H1 (cell line): Measurements from ENCODE around the gene DNAJB6. TPM values are rescaled to one million over a fixed set of nuclear protein-coding genes. Genes with fewer than 3 reads are reported as not detected.

ENCODE experiments used
- HDAC2 ChIP-seq, 2 experiments: fragments of 300-600 bp in 1 of 2; sonication (generic) in 1 of 2; IDR thresholded peaks; 2 replicates each; pipeline ENCODE4 v1.6.1; 2011 to 2012; ENCODE audit warnings: low read depth in 2 of 2, low read length in 2 of 2, mild to moderate bottlenecking in 2 of 2, moderate library complexity in 2 of 2, borderline replicate concordance in 1 of 2, inconsistent platforms in 1 of 2
- SUZ12 ChIP-seq: fragments of 200-600 bp; sonication (generic); IDR thresholded peaks from 2 replicates; pipeline ENCODE4 v1.6.1; 2012; ENCODE audit warnings: mild to moderate bottlenecking, inconsistent platforms, low read length, moderate library complexity, mixed read lengths
- TBP ChIP-seq: IDR thresholded peaks from 2 replicates; pipeline ENCODE4 v1.6.1; 2011; ENCODE audit warnings: low read depth, low read length, improper control_type of control experiment
- polyA plus RNA-seq, 7 experiments: library from polyadenylated mRNA; depleted of rRNA in 3 of 7; stranded (reverse) in 5 of 7; unstranded in 2 of 7; fragments of >200 nt in 5 of 7; fragments of 200-250 nt in 2 of 7; gene quantifications; 1 replicate in 5 of 7; 2 replicates in 1 of 7; 4 replicates in 1 of 7; pipeline versions ENCODE4 v1.2.1 to v1.2.3, GENCODE V29; 2011 to 2013; ENCODE audit warnings: missing spikeins in 2 of 7, mixed read lengths in 2 of 7
- total RNA-seq: library from RNA; stranded (reverse); fragmentation: NEBNext Ultra II Directional; extraction: Animal tissue kit (Norgen Biotek cat#: 25700); gene quantifications from 2 replicates; pipeline ENCODE4 v1.2.1, GENCODE V29; 2021
- TF ChIP-seq, protein P1 (sequence below), 3 experiments: IDR thresholded peaks; 1 replicate in 2 of 3; 2 replicates in 1 of 3; pipeline versions ENCODE4 v1.5.1 to v1.6.1; 2011; ENCODE audit warnings: low read length in 3 of 3, mild to moderate bottlenecking in 3 of 3, inconsistent platforms in 2 of 3, low read depth in 1 of 3, moderate library complexity in 1 of 3; ENCODE audit not compliant: insufficient read depth in 1 of 3; ENCODE audit errors: control extremely low read depth in 1 of 3

Gene DNAJB6
- total and polyA plus RNA-seq, 2 of the 8 experiments (the other 6 are each of a cell fraction or from before 2014, with no cell fraction given), result 166 to 295 TPM

DNA sequence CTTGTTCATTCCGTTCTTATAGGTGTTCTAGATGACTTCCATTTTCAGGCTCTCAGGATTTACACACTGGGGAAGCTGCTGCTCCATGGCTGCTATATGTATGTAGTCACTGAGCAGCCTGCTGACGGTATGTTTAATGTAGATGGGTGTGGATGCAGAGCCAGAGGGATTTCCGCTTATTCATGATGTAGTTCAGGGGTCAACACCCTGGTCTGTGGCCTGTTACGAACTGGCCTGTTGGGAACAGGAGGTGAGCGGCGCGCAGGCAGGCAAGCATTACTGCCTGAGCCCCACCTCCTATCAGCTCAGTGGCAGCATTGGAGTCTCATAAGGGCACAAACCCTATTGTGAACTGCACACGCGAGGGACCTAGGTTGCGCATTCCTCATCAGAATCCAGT lies 33.9 kb downstream of the DNAJB6 start (continued):
- TF ChIP-seq HDAC2 (IDR thresholded peaks at IDR 0.05; ENCODE audit: borderline replicate concordance in 1 of 2, low read depth in 2 of 2, low read length in 2 of 2) (no peak), TBP (no peak), SUZ12 (no peak)
- TF ChIP-seq, protein P1, sequence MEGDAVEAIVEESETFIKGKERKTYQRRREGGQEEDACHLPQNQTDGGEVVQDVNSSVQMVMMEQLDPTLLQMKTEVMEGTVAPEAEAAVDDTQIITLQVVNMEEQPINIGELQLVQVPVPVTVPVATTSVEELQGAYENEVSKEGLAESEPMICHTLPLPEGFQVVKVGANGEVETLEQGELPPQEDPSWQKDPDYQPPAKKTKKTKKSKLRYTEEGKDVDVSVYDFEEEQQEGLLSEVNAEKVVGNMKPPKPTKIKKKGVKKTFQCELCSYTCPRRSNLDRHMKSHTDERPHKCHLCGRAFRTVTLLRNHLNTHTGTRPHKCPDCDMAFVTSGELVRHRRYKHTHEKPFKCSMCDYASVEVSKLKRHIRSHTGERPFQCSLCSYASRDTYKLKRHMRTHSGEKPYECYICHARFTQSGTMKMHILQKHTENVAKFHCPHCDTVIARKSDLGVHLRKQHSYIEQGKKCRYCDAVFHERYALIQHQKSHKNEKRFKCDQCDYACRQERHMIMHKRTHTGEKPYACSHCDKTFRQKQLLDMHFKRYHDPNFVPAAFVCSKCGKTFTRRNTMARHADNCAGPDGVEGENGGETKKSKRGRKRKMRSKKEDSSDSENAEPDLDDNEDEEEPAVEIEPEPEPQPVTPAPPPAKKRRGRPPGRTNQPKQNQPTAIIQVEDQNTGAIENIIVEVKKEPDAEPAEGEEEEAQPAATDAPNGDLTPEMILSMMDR (IDR thresholded peaks at IDR 0.05; ENCODE audit: control extremely low read depth in 1 of 3, insufficient read depth in 1 of 3, low read depth in 1 of 3, low read length in 3 of 3), result no peak
